ENCODE results near the gene GTPBP6. TPM values are rescaled to one million over a fixed set of nuclear protein-coding genes. Genes with fewer than 3 reads are reported as not detected.

The GTPBP6 gene
- total RNA-seq, 4 donors from 2014 or later, result 26.2 to 65.3 (median 35.7) TPM

DNA sequence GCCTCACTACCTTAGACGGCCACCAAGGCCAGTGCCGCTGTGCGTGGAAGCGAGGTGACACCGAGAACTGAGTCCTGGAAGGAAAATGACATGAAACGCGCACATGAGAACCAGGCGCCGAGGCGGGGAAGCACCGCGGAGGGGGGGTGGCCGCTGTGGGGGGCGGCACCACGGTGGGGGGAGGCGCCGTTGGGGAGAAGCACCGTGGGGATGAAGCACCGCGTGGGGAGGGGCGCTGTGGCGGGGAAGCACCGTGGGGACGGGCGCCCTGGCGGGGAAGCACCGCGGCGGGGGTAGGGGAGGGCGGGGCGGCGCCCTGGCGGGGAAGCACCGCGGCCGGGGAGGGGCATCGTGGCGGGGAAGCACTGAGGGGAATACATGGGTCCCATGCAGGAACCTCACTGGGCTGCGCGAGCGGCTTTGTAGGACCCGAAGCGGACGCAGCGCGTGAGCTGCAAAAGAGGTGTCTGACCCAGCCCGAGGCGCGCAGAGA lies 40.1 kb upstream of the GTPBP6 start:
- Histone ChIP-seq H3K27ac (no peak overlapping the region), H3K36me3 (no peaks in the 10 kb centered on the region), H3K4me3 (no peak overlapping the region), H3K9me3 (peaks cover 0 to 11% of the 10 kb centered on the region in 2 donors), H3K27me3 (no peaks in the 10 kb centered on the region), H3K4me1 (no peaks in the 10 kb centered on the region)
- intact Hi-C loops (cut with DNase I; ENCODE audit: low total_unique reads), result no loop called here
- no peak for DNase-seq
- TF ChIP-seq, protein P1, sequence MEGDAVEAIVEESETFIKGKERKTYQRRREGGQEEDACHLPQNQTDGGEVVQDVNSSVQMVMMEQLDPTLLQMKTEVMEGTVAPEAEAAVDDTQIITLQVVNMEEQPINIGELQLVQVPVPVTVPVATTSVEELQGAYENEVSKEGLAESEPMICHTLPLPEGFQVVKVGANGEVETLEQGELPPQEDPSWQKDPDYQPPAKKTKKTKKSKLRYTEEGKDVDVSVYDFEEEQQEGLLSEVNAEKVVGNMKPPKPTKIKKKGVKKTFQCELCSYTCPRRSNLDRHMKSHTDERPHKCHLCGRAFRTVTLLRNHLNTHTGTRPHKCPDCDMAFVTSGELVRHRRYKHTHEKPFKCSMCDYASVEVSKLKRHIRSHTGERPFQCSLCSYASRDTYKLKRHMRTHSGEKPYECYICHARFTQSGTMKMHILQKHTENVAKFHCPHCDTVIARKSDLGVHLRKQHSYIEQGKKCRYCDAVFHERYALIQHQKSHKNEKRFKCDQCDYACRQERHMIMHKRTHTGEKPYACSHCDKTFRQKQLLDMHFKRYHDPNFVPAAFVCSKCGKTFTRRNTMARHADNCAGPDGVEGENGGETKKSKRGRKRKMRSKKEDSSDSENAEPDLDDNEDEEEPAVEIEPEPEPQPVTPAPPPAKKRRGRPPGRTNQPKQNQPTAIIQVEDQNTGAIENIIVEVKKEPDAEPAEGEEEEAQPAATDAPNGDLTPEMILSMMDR (IDR thresholded peaks at IDR 0.05), result no peak
- no peak for TF ChIP-seq POLR2A (IDR thresholded peaks at IDR 0.05)

DNA sequence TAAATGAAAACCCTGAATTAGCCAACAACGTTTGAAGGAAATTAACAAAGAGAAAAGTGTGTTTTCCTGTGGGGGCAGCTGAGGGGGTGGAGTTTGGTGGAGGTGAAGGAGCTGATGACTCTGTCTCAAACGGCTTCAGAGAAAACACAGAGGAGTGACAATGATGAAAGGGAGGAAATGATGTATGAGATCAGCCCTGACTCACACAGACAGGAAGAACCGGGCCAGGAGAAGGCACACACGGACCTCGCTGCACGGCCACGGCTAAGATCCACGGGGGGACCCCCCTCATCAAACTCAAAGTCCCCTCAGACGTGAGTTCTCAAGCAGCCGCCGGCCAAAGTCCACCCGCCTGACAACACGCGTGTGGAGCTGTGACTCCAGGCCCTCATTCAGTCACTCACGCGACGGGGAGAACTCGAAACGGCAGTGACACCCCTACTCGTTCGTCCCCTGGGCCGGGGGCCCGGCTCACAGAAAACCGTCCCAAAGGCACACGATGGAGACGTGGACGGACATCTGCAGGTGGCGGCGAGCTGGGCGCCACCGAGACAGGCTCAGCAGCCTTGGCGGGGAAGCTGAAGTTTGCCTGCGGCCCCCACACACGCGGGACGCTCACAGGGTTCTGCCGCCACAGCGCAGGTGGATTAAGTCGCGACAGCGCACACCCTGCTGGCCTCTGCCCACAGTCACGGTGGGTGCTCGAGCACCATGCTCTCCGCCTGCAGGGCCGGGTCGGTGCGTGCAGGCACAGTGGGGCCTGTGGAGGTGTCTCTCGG lies 39.3 kb upstream of the GTPBP6 start:
- H3K9me3 ChIP-seq, result peaks cover 0 to 11% of the 10 kb centered on the region in 2 donors
- H3K27ac ChIP-seq, result no peak overlapping the region
- no peak overlapping the region for H3K4me3 ChIP-seq
- H3K36me3 ChIP-seq, result no peaks in the 10 kb centered on the region
- no peak for DNase-seq
- intact Hi-C loops (cut with DNase I; ENCODE audit: low total_unique reads), result no loop called here
- TF ChIP-seq POLR2A (IDR thresholded peaks at IDR 0.05), result no peak
- TF ChIP-seq, protein P1 (IDR thresholded peaks at IDR 0.05), result no peak
- no peaks in the 10 kb centered on the region for H3K4me1 ChIP-seq
- H3K27me3 ChIP-seq, result no peaks in the 10 kb centered on the region

DNA sequence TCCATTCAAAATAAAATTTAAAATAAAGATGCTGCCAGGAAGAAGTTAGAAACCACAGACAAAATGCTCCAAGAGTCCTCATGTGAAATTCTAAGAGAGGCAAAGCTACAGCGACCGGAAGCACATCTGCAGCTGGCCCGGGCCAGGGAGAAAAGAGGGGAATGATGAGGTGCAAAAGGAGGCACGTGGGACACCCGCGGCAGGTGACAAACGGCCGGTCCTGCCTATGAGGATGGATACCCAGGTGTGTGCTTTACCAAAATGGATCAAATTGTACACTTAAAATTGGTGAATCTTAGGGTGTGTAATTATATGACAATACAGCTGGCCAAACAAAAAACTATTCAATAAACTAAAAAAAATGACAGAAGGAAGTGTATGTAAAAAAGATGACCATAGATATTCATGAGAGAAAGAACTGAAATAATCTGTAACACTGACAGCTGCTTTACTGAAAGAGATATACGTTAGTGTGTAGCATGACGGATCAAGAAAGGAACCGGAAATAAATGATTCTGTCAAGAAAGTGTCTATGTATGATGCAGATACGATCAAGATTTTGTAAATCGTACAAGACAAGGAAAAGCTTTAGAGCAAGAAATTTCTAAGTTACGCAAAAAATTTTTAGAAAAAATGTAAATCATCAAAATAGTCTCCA lies 38.6 kb upstream of the GTPBP6 start:
- no peaks in the 10 kb centered on the region for H3K27me3 ChIP-seq
- intact Hi-C loops (cut with DNase I; ENCODE audit: low total_unique reads), result no loop called here
- H3K36me3 ChIP-seq, result no peaks in the 10 kb centered on the region
- peaks cover 0 to 11% of the 10 kb centered on the region in 2 donors for H3K9me3 ChIP-seq
- H3K4me1 ChIP-seq, result no peaks in the 10 kb centered on the region
- no peak overlapping the region for H3K27ac ChIP-seq
- no peak overlapping the region for H3K4me3 ChIP-seq
- no peak for DNase-seq
- no peak for TF ChIP-seq POLR2A (IDR thresholded peaks at IDR 0.05)
- TF ChIP-seq, protein P1 (IDR thresholded peaks at IDR 0.05), result no peak

DNA sequence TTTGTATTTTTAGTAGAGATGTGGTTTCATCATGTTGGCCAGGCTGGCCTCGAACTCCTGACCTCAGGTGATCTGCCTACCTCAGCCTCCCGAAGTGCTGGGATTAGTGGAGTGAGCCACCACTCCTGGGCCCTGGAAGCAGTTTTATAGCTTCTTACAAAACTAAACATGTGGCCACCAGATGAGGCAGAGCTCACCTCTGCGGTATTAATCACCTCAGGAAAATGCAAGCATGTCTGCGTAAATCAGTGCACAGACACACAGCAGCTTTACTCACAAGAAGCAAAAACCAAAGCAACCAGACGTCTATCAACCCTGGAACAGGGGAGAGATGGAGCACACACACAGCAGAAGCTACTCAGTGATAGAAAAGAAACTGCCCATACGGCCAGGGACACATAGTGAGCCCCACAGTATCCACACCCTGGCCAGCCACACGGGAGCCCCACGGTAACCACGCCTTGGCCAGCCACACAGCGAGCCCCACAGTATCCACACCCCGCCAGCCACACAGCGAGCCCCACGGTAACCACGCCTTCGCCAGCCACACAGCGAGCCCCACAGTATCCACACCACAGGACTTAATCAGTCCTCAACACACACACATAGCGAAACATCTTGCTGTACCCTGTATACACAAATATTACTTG lies 37.9 kb upstream of the GTPBP6 start:
- no peak for DNase-seq
- Histone ChIP-seq H3K9me3 (peaks cover 0 to 11% of the 10 kb centered on the region in 2 donors), H3K4me1 (no peaks in the 10 kb centered on the region), H3K4me3 (no peak overlapping the region), H3K27ac (no peak overlapping the region), H3K27me3 (no peaks in the 10 kb centered on the region), H3K36me3 (no peaks in the 10 kb centered on the region)
- TF ChIP-seq POLR2A (IDR thresholded peaks at IDR 0.05), result no peak
- TF ChIP-seq, protein P1 (IDR thresholded peaks at IDR 0.05), result no peak
- intact Hi-C loops (cut with DNase I; ENCODE audit: low total_unique reads), result no loop called here

All from uterus (tissue), 4 donors.